Gastroesophageal sphincter (tissue), 4 donors: Measurements from ENCODE around the gene PAK1. TPM values are rescaled to one million over a fixed set of nuclear protein-coding genes. Genes with fewer than 3 reads are reported as not detected.
A peak's percentile ranks its signal among the peaks of the same experiment; 100 is the strongest.
"Not testable (repeated sequence)": the region's sequence is repeated elsewhere in the genome, so short reads cannot be mapped to it uniquely, and the experiment has no call there.

ENCODE experiments used
- ATAC-seq: fragments of 150-250 bp; one replicate; pipeline ENCODE4 v1.9.1; 2016; ENCODE audit warnings: mild to moderate bottlenecking, moderate library complexity
- H3K27ac ChIP-seq, 4 donors: fragments of 200-600 bp; sonication (generic) in 3 of 4; 1 replicate in 3 of 4; 2 replicates in 1 of 4; pipeline ENCODE4 v1.5.1; 2016 to 2019
- H3K27me3 ChIP-seq: fragments of 200-600 bp; sonication (generic); one replicate; pipeline ENCODE4 v1.5.1; 2019
- H3K36me3 ChIP-seq, 2 donors: fragments of 200-600 bp; sonication (generic); one replicate each; pipeline ENCODE4 v1.5.1; 2019; ENCODE audit warnings: control low read depth in 1 of 2
- H3K4me1 ChIP-seq, 3 donors: fragments of 200-600 bp; sonication (generic); 1 replicate in 2 of 3; 2 replicates in 1 of 3; pipeline ENCODE4 v1.5.1; 2016 to 2019; ENCODE audit warnings: control low read depth in 2 of 3
- H3K4me3 ChIP-seq, 2 donors: fragments of 200-600 bp; sonication (generic); one replicate each; pipeline ENCODE4 v1.5.1; 2019; ENCODE audit warnings: mild to moderate bottlenecking in 1 of 2, moderate library complexity in 1 of 2
- H3K9me3 ChIP-seq, 3 donors: fragments of 200-600 bp; sonication (generic); one replicate each; pipeline ENCODE4 v1.5.1; 2017 to 2019; ENCODE audit warnings: control low read depth in 2 of 3
- EP300 ChIP-seq: sonication (generic); formaldehyde crosslinking; IDR thresholded peaks from one replicate; pipeline ENCODE4 v1.6.1; 2017; ENCODE audit warnings: antibody characterized with exemption, mild to moderate bottlenecking
- POLR2A ChIP-seq, 2 donors: fragments of 450-650 bp; IDR thresholded peaks; one replicate each; pipeline ENCODE4 v1.6.1; 2017; ENCODE audit warnings: antibody characterized with exemption in 2 of 2, mild to moderate bottlenecking in 2 of 2, moderate library complexity in 1 of 2
- POLR2AphosphoS5 ChIP-seq: sonication (generic); formaldehyde crosslinking; IDR thresholded peaks from one replicate; pipeline ENCODE4 v1.6.1; 2017; ENCODE audit warnings: antibody characterized with exemption
- WGBS, 2 donors: methylation state at CpG; one replicate each; pipeline ENCODE4 v1.1.5; 2018; ENCODE audit warnings: low coverage in 1 of 2; 5-methylcytosine and 5-hydroxymethylcytosine counted together
- total RNA-seq, 4 donors: library from RNA; depleted of rRNA; stranded (reverse); fragments of >200 nt; gene quantifications; one replicate each; pipeline ENCODE4 v1.1.0, GENCODE V29; 2016
- TF ChIP-seq, protein P1 (sequence below), 4 experiments: fragments of 200-600 bp in 2 of 4; fragments of 450-650 bp in 2 of 4; sonication (generic) in 1 of 4; IDR thresholded peaks; one replicate each; pipeline ENCODE4 v1.5.1; 2017 to 2019; ENCODE audit warnings: antibody characterized with exemption in 4 of 4, mild to moderate bottlenecking in 2 of 4, moderate library complexity in 2 of 4

Gene PAK1
- total RNA-seq, 4 donors from 2014 or later, result 29.8 to 48.1 (median 40.2) TPM

DNA sequence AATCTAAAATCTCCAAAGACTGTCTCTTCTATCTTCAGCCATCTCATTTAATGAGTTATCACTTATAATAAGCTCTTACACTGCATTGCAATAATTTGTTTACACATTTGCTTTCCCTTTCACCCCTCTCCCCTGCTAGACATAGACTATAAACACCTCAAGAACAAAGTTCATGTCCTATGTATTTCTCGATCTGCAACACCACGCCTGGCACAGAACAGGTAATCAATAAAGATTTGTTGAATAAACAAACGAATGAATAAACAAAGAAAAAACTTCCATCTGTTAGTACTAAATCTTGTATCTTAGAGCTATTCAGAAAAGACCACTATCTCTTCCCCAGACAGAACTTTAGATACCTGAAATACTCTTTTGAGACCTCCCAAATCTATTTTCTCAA is 77.6 kb downstream of the PAK1 start:
- Histone ChIP-seq H3K27me3 (no peaks in the 10 kb centered on the region), H3K9me3 (no peaks in the 10 kb centered on the region), H3K4me1 (peaks cover 0 to 59% (median 4%) of the 10 kb centered on the region in 3 donors), H3K36me3 (no peaks in the 10 kb centered on the region), H3K4me3 (no peak overlapping the region), H3K27ac (no peak overlapping the region)
- no peak for ATAC-seq
- 87 to 92% methylated on average over 2 to 3 of the region's 3 CpGs for WGBS, 2 donors
- TF ChIP-seq, protein P1, sequence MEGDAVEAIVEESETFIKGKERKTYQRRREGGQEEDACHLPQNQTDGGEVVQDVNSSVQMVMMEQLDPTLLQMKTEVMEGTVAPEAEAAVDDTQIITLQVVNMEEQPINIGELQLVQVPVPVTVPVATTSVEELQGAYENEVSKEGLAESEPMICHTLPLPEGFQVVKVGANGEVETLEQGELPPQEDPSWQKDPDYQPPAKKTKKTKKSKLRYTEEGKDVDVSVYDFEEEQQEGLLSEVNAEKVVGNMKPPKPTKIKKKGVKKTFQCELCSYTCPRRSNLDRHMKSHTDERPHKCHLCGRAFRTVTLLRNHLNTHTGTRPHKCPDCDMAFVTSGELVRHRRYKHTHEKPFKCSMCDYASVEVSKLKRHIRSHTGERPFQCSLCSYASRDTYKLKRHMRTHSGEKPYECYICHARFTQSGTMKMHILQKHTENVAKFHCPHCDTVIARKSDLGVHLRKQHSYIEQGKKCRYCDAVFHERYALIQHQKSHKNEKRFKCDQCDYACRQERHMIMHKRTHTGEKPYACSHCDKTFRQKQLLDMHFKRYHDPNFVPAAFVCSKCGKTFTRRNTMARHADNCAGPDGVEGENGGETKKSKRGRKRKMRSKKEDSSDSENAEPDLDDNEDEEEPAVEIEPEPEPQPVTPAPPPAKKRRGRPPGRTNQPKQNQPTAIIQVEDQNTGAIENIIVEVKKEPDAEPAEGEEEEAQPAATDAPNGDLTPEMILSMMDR (IDR thresholded peaks at IDR 0.05), result no peak
- TF ChIP-seq EP300 (no peak), POLR2A (IDR thresholded peaks at IDR 0.05) (no peak), POLR2AphosphoS5 (no peak)

DNA sequence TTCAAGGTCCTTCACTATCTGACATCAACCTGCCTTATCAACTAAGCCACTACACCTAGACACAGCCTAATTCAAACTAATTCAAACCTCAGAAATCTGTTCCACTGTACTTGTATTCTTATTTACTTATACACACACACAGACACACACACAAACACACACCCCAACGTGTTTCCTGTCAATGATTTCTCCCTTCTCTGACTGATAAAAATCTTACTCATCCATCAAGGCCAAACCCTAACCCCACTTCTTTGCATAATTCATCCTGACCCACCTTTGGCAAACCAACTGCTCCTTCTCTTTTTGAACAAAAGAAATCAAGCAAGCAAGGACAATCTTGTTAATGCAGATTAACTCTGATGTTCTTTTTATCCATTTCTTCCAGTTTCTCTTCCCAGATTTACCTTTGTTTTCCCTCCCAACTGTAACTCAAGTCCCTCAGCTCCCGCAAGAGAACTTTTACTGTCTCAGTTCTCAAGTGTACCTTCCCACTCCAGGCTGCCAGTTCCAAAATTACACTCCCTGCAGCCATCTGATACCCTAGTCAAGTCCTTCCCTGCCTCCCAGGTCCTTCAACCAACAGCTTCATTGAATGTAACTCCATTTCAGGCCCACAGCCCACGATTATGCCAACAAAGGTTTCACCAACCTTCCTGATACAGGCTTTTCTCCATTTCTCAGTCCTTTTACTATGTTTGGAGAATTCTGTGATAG is 78.3 kb downstream of the PAK1 start:
- no peak for ATAC-seq
- 77 to 87% methylated on average over 3 of the region's 3 CpGs for WGBS, 2 donors
- no peaks in the 10 kb centered on the region for H3K27me3 ChIP-seq
- no peaks in the 10 kb centered on the region for H3K36me3 ChIP-seq
- peaks cover 0 to 52% (median 0%) of the 10 kb centered on the region in 3 donors for H3K4me1 ChIP-seq
- no peaks in the 10 kb centered on the region for H3K9me3 ChIP-seq
- no peak overlapping the region for H3K27ac ChIP-seq
- H3K4me3 ChIP-seq, result no peak overlapping the region
- TF ChIP-seq POLR2AphosphoS5 (no peak), POLR2A (IDR thresholded peaks at IDR 0.05) (no peak), EP300 (no peak)
- TF ChIP-seq, protein P1 (IDR thresholded peaks at IDR 0.05), result no peak

DNA sequence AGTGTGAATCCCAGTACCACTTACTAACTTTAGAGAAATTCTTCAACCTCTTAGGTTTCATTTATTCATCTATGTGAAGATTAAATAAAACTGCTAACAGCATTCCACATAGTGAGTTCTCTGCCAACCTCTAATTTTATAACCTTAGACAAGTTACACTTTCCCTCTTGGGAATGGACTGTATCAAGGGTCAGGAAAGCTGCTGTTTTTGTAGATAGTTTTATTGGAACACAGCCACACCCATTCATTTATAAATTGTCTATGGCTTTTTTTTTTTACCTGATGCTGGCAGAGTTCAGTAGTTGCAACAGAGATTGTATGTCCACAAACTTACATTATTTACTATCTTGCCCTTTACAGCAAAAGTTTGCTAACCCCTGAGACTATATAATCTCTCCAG is 81.1 kb downstream of the PAK1 start:
- TF ChIP-seq EP300 (no peak), POLR2A (IDR thresholded peaks at IDR 0.05) (no peak), POLR2AphosphoS5 (no peak)
- TF ChIP-seq, protein P1 (IDR thresholded peaks at IDR 0.05), result no peak
- Histone ChIP-seq H3K36me3 (no peaks in the 10 kb centered on the region), H3K4me3 (no peak overlapping the region), H3K27ac (peak overlapping the region in 1 of 4 donors; percentile 16), H3K4me1 (peaks cover 0 to 44% (median 0%) of the 10 kb centered on the region in 3 donors), H3K27me3 (no peaks in the 10 kb centered on the region), H3K9me3 (no peaks in the 10 kb centered on the region)
- ATAC-seq, result no peak

DNA sequence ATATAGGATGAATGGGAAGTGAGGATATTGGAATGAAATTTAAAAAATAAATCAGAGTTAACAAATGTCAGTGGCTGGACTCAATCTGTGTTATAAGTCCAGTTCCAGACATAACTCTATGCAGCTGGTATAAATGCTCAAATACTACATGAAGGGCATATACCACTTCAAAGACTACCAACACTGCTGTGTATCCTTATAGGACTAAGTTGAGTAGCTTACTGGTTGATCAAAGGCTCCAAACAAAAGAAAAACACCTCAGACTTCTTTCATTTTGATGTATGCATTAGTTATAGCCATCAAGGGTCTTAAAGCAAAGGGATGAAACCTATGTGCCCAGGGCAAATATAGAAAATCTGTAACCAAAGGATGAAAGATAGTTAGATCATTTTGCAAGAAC is 86.2 kb downstream of the PAK1 start:
- Histone ChIP-seq H3K27me3 (no peaks in the 10 kb centered on the region), H3K9me3 (no peaks in the 10 kb centered on the region), H3K27ac (peak overlapping the region in 1 of 4 donors; percentile 62), H3K4me1 (peaks cover 0 to 38% (median 11%) of the 10 kb centered on the region in 3 donors), H3K4me3 (no peak overlapping the region), H3K36me3 (no peaks in the 10 kb centered on the region)
- TF ChIP-seq EP300 (no peak), POLR2AphosphoS5 (no peak), POLR2A (IDR thresholded peaks at IDR 0.05) (no peak)
- TF ChIP-seq, protein P1 (IDR thresholded peaks at IDR 0.05), result no peak
- no peak for ATAC-seq

DNA sequence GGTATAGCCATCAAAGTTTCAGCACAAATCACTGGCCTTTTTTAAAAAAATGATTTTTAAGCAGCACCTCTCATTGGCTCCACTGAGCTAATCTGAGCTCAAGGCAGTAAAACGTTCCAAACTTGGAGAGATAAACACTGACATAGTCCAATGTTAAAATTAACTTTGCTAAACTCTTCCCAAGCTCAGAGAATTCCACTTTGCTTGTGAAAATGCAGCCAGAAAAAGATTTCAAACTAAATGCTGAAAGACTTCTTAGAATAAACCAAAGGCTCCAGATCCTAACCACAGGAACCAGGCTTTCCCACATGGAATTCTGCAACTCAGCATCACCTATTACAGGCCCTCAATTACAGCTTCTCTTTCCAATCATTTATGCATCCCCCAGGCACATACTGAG is 87.7 kb downstream of the PAK1 start:
- ATAC-seq, result peak; percentile 58
- WGBS, 2 donors, result 0 to 30% methylated on average over 1 of the region's 1 CpG
- H3K27ac ChIP-seq, result peak overlapping the region; percentile 20 to 62 (median 55)
- H3K27me3 ChIP-seq, result no peaks in the 10 kb centered on the region
- H3K4me1 ChIP-seq, result peaks cover 5 to 40% (median 11%) of the 10 kb centered on the region in 3 donors
- H3K9me3 ChIP-seq, result no peaks in the 10 kb centered on the region
- H3K36me3 ChIP-seq, result no peaks in the 10 kb centered on the region
- TF ChIP-seq POLR2AphosphoS5 (peak; percentile 20), POLR2A (IDR thresholded peaks at IDR 0.05) (no peak)
- H3K4me3 ChIP-seq, result no peak overlapping the region

DNA sequence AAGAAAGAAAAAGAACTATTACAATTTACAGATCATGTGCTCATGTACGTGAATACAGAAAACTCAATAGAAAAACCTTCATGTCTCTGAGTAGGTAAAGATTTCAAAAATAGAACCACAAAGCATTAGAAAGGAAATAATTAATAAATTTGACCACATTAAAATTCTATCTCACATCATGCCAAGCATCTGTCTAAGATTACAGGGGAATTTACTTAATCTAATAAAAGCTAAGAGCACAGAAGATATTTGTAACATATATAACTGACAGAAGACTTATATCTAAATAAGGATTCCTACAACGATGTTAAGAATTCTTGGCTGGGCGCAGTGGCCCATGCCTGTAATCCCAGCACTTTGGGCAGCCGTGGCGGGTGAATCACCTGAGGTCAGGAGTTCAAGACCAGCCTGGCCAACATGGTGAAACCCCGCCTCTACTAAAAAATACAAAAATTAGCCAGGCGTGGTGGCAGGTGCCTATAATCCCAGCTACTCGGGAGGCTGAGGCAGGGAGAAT is 88.6 kb downstream of the PAK1 start:
- Histone ChIP-seq H3K27ac (peak overlapping the region in 3 of 4 donors; percentile 7 to 62 (median 57)), H3K4me1 (peaks cover 5 to 40% (median 11%) of the 10 kb centered on the region in 3 donors)
- H3K27me3 ChIP-seq, ATAC-seq, H3K4me3 ChIP-seq, H3K36me3 ChIP-seq, H3K9me3 ChIP-seq: not testable (repeated sequence)
- 42 to 58% methylated on average over 6 to 7 of the region's 8 CpGs for WGBS, 2 donors
